H1 (cell line): ENCODE results near the gene LRBA. TPM values are rescaled to one million over a fixed set of nuclear protein-coding genes. Genes with fewer than 3 reads are reported as not detected.

ENCODE experiments used
- CTCF ChIA-PET: fragments of 300-600 bp; sonication (Branson Sonifier 250); formaldehyde crosslinking; loops from one replicate; lab custom pipeline; 2021; ENCODE audit not compliant: partially characterized antibody; lab: Charles Lee
- POLR2A ChIA-PET: fragments of 300-600 bp; sonication (Branson Sonifier 250); formaldehyde crosslinking; loops from one replicate; lab custom pipeline; 2021; ENCODE audit warnings: inconsistent platforms; ENCODE audit not compliant: partially characterized antibody; lab: Charles Lee
- DNase-seq, 2 experiments: peaks; one replicate each; pipeline versions ENCODE4 v3.0.0 to v3.0.0-alpha.2; 2010 to 2022; ENCODE audit warnings: low spot score in 2 of 2, low read depth in 1 of 2, mixed read lengths in 1 of 2
- FAIRE-seq: peaks from 2 replicates; lab custom pipeline; 2011; peaks lifted over from hg19 to GRCh38; lab: Jason Lieb, UNC
- H2AFZ ChIP-seq: 2 replicates; pipeline ENCODE4 v1.8.1; 2012; ENCODE audit warnings: low read length, inconsistent platforms
- H2AK5ac ChIP-seq: 2 replicates; pipeline ENCODE4 v1.6.1; 2013; ENCODE audit warnings: low read depth, low read length
- H2BK120ac ChIP-seq: replicated peaks from 2 replicates; pipeline ENCODE3; 2013; ENCODE audit warnings: low read depth, low read length, inconsistent platforms
- H2BK12ac ChIP-seq: 2 replicates; pipeline ENCODE4 v1.6.1; 2013; ENCODE audit warnings: low read depth, low read length
- H2BK15ac ChIP-seq: 2 replicates; pipeline ENCODE4 v1.6.1; 2013; ENCODE audit warnings: low read length
- H2BK20ac ChIP-seq: 2 replicates; pipeline ENCODE4 v1.6.1; 2013; ENCODE audit warnings: low read length
- H2BK5ac ChIP-seq: 2 replicates; pipeline ENCODE4 v1.6.1; 2013; ENCODE audit warnings: low read depth, low read length
- H3K14ac ChIP-seq: 2 replicates; pipeline ENCODE4 v1.6.1; 2013; ENCODE audit warnings: inconsistent platforms; ENCODE audit not compliant: insufficient read length
- H3K18ac ChIP-seq: 2 replicates; pipeline ENCODE4 v1.6.1; 2013; ENCODE audit warnings: low read length; ENCODE audit errors: extremely low read depth
- H3K23ac ChIP-seq: 2 replicates; pipeline ENCODE4 v1.6.1; 2013; ENCODE audit warnings: inconsistent platforms; ENCODE audit not compliant: insufficient read length
- H3K23me2 ChIP-seq: 2 replicates; pipeline ENCODE4 v1.6.1; 2013; ENCODE audit warnings: low read depth, low read length
- H3K27ac ChIP-seq: 2 replicates; pipeline ENCODE4 v1.6.1; 2011; ENCODE audit warnings: low read depth, low read length, inconsistent platforms
- H3K27me3 ChIP-seq, 4 experiments: replicated peaks in 1 of 4; 1 replicate in 1 of 4; 2 replicates in 3 of 4; pipeline versions ENCODE4 v1.6.1 to v1.8.1; 2011 to 2013; ENCODE audit warnings: low read length in 3 of 4, mild to moderate bottlenecking in 3 of 4, inconsistent platforms in 2 of 4, mixed read lengths in 2 of 4, moderate library complexity in 1 of 4; ENCODE audit not compliant: control insufficient read depth in 3 of 4, insufficient read depth in 3 of 4; ENCODE audit errors: extremely low read depth in 1 of 4
- H3K36me3 ChIP-seq, 4 experiments: 2 replicates each; pipeline versions ENCODE4 v1.6.1 to v1.8.1; 2011 to 2013; ENCODE audit warnings: mild to moderate bottlenecking in 4 of 4, low read length in 3 of 4, moderate library complexity in 2 of 4, control low read depth in 1 of 4, inconsistent platforms in 1 of 4; ENCODE audit not compliant: insufficient read depth in 4 of 4, control insufficient read depth in 2 of 4
- H3K4ac ChIP-seq: replicated peaks from 2 replicates; pipeline ENCODE3; 2013; ENCODE audit warnings: low read length, low read depth, mixed read lengths, inconsistent platforms; ENCODE audit not compliant: insufficient read length
- H3K4me1 ChIP-seq, 4 experiments: replicated peaks in 1 of 4; 1 replicate in 1 of 4; 2 replicates in 3 of 4; pipeline versions ENCODE4 v1.6.1 to v1.8.1; 2011 to 2013; ENCODE audit warnings: low read length in 3 of 4, inconsistent platforms in 2 of 4, mixed read lengths in 1 of 4; ENCODE audit not compliant: insufficient read depth in 4 of 4, control insufficient read depth in 3 of 4
- H3K4me2 ChIP-seq, 2 experiments: 2 replicates each; pipeline versions ENCODE4 v1.6.1 to v1.8.1; 2011 to 2013; ENCODE audit warnings: low read depth in 2 of 2, low read length in 2 of 2, control low read depth in 1 of 2, inconsistent platforms in 1 of 2, mild to moderate bottlenecking in 1 of 2; ENCODE audit not compliant: insufficient read depth in 1 of 2
- H3K4me3 ChIP-seq, 4 experiments: fragments of 200-600, 300-600 bp in 1 of 4; sonication (generic), shearing (Covaris generic), sonication (Bioruptor Twin) in 1 of 4; 2 replicates each; pipeline versions ENCODE4 v1.5.1 to v1.8.1; 2011 to 2016; ENCODE audit warnings: low read length in 4 of 4, low read depth in 3 of 4, control low read depth in 2 of 4, inconsistent platforms in 2 of 4, mild to moderate bottlenecking in 2 of 4, mixed read lengths in 1 of 4, moderate library complexity in 1 of 4; ENCODE audit not compliant: insufficient read depth in 2 of 4; ENCODE audit errors: extremely low read depth in 1 of 4
- H3K56ac ChIP-seq: replicated peaks from 2 replicates; pipeline ENCODE3; 2013; ENCODE audit warnings: low read depth, mild to moderate bottlenecking, mixed read lengths, low read length, inconsistent platforms; ENCODE audit not compliant: insufficient read length
- H3K79me1 ChIP-seq: 2 replicates; pipeline ENCODE4 v1.6.1; 2013; ENCODE audit warnings: low read depth, low read length, control low read depth
- H3K79me2 ChIP-seq, 2 experiments: 2 replicates each; pipeline versions ENCODE4 v1.6.1 to v1.8.1; 2012 to 2013; ENCODE audit warnings: low read length in 2 of 2, mild to moderate bottlenecking in 2 of 2, inconsistent platforms in 1 of 2; ENCODE audit not compliant: insufficient read depth in 2 of 2, control insufficient read depth in 1 of 2
- H3K9ac ChIP-seq, 4 experiments: replicated peaks in 1 of 4; 1 replicate in 1 of 4; 2 replicates in 3 of 4; pipeline versions ENCODE4 v1.6.1 to v1.8.1; 2011 to 2013; ENCODE audit warnings: low read depth in 3 of 4, low read length in 3 of 4, control low read depth in 2 of 4, mild to moderate bottlenecking in 2 of 4, moderate library complexity in 2 of 4, inconsistent platforms in 1 of 4; ENCODE audit errors: extremely low read depth in 1 of 4
- H3K9me3 ChIP-seq, 2 experiments: 2 replicates each; pipeline versions ENCODE4 v1.6.1 to v1.8.1; 2012 to 2013; ENCODE audit warnings: mild to moderate bottlenecking in 2 of 2, moderate library complexity in 2 of 2, control low read depth in 1 of 2, inconsistent platforms in 1 of 2, low read depth in 1 of 2, low read length in 1 of 2, mixed read lengths in 1 of 2; ENCODE audit not compliant: insufficient read depth in 2 of 2
- H4K20me1 ChIP-seq, 2 experiments: replicated peaks in 1 of 2; 2 replicates each; pipeline versions ENCODE3 to v1.8.1; 2011 to 2013; ENCODE audit warnings: inconsistent platforms in 2 of 2, low read length in 2 of 2, mild to moderate bottlenecking in 1 of 2; ENCODE audit not compliant: insufficient read depth in 2 of 2, control insufficient read depth in 1 of 2
- H4K5ac ChIP-seq: 2 replicates; pipeline ENCODE4 v1.6.1; 2013; ENCODE audit warnings: low read length, low read depth, mixed read lengths, inconsistent platforms; ENCODE audit not compliant: insufficient read length
- H4K8ac ChIP-seq: 2 replicates; pipeline ENCODE4 v1.8.0; 2013; ENCODE audit warnings: mild to moderate bottlenecking, moderate library complexity, low read length, inconsistent platforms; ENCODE audit not compliant: insufficient read depth; ENCODE audit errors: extremely low read depth
- H4K91ac ChIP-seq: replicated peaks from 2 replicates; pipeline ENCODE3; 2013; ENCODE audit warnings: low read length, mixed read lengths, inconsistent platforms; ENCODE audit not compliant: insufficient read length
- HDAC6 ChIP-seq: IDR thresholded peaks from one replicate; pipeline ENCODE4 v1.7.1; 2012; ENCODE audit warnings: low read depth, mild to moderate bottlenecking, inconsistent platforms, low read length, moderate library complexity
- RFX5 ChIP-seq: IDR thresholded peaks from 2 replicates; pipeline ENCODE4 v1.6.1; 2011; ENCODE audit warnings: low read depth, low read length, improper control_type of control experiment, borderline replicate concordance
- SP4 ChIP-seq: IDR thresholded peaks from 2 replicates; pipeline ENCODE4 v1.6.1; 2012; ENCODE audit warnings: low read length, inconsistent platforms
- WGBS, 2 experiments: shearing (Covaris generic) in 1 of 2; methylation state at CpG; one replicate each; pipeline versions ENCODE4 v1.1.6 to v1.1.7; 2013 to 2015; ENCODE audit warnings: low lambda C conversion rate in 2 of 2, mixed read lengths in 2 of 2, inconsistent platforms in 1 of 2, low coverage in 1 of 2, missing lambda C conversion rate in 1 of 2; ENCODE audit not compliant: insufficient replicate concordance in 2 of 2, insufficient coverage in 1 of 2, insufficient read length in 1 of 2; ENCODE audit errors: extremely low coverage in 1 of 2, missing lambda C conversion rate in 1 of 2; 5-methylcytosine and 5-hydroxymethylcytosine counted together
- polyA plus RNA-seq, 7 experiments: library from polyadenylated mRNA; depleted of rRNA in 3 of 7; stranded (reverse) in 5 of 7; unstranded in 2 of 7; fragments of >200 nt in 5 of 7; fragments of 200-250 nt in 2 of 7; gene quantifications; 1 replicate in 5 of 7; 2 replicates in 1 of 7; 4 replicates in 1 of 7; pipeline versions ENCODE4 v1.2.1 to v1.2.3, GENCODE V29; 2011 to 2013; ENCODE audit warnings: missing spikeins in 2 of 7, mixed read lengths in 2 of 7
- total RNA-seq: library from RNA; stranded (reverse); fragmentation: NEBNext Ultra II Directional; extraction: Animal tissue kit (Norgen Biotek cat#: 25700); gene quantifications from 2 replicates; pipeline ENCODE4 v1.2.1, GENCODE V29; 2021

LRBA gene
- total and polyA plus RNA-seq, 2 of the 8 experiments (the other 6 are each of a cell fraction or from before 2014, with no cell fraction given), result 54.6 to 83.2 TPM

DNA sequence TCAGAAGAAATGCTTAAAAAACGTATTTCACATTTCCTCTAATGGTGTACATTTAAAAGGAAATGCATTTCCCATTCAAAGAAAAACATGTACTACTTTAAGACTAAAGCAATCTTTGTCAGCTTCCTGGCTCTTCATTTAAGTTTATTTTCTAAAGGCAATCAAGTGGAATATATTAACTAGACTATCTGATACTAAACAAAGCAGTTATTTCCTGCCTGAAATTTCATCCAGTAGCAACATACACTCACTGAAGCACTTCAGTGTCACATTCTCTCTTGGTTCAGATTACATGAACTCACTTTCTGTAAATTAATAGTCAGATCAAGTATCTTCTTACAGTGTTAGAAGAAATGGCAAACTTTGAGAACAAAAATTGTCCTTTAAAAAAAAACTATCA is 42.5 kb downstream of the LRBA start:
- Histone ChIP-seq H3K4me3 (no peak overlapping the region), H3K4ac (no peak overlapping the region), H2AK5ac (no peak overlapping the region), H4K5ac (no peak overlapping the region), H2BK20ac (no peak overlapping the region), H3K4me1 (peaks cover 0 to 8% (median 0%) of the 10 kb centered on the region in 4 experiments; a peak in 3 of 7 replicates), H2BK5ac (no peak overlapping the region)
- POLR2A ChIA-PET, result no interaction called here
- TF ChIP-seq HDAC6 (no peak), SP4 (no peak), RFX5 (no peak)
- TF ChIP-seq, all 59 proteins: peak for 0
- no peak overlapping the region for H3K14ac ChIP-seq
- H3K4me2 ChIP-seq, result no peak overlapping the region
- no peak overlapping the region for H3K23ac ChIP-seq
- no peak overlapping the region for H2BK15ac ChIP-seq
- H3K18ac ChIP-seq, result no peak overlapping the region
- H2BK120ac ChIP-seq, result no peak overlapping the region
- H4K91ac ChIP-seq, result no peak overlapping the region
- H3K27me3 ChIP-seq, result no peaks in the 10 kb centered on the region
- no peaks in the 10 kb centered on the region for H3K9me3 ChIP-seq
- H2AFZ ChIP-seq, result no peak overlapping the region
- DNase-seq, result no peak
- H2BK12ac ChIP-seq, result no peak overlapping the region
- H3K79me1 ChIP-seq, result peaks cover 8% of the 10 kb centered on the region
- no peak overlapping the region for H3K56ac ChIP-seq
- no peaks in the 10 kb centered on the region for H3K36me3 ChIP-seq
- no peak overlapping the region for H3K27ac ChIP-seq
- CTCF ChIA-PET, result no interaction called here
- FAIRE-seq, result no peak
- no peaks in the 10 kb centered on the region for H3K23me2 ChIP-seq
- no peak overlapping the region for H3K9ac ChIP-seq
- H3K79me2 ChIP-seq, result peaks cover 5 to 94% of the 10 kb centered on the region in 2 experiments; a peak in 3 of 4 replicates
- H4K20me1 ChIP-seq, result peaks cover 5 to 15% of the 10 kb centered on the region in 2 experiments
- 71% methylated on average over 1 of the region's 1 CpG; no CpG with 5 or more reads in 1 of the 2 experiments for WGBS, 2 experiments
- no peak overlapping the region for H4K8ac ChIP-seq
